SK-N-MC (cell line): ENCODE data around the gene P2RY6.

Experiments used
- EZH2 ChIP-seq: fragments of 200-600 bp; sonication (generic); IDR thresholded peaks from one replicate; pipeline ENCODE4 v1.6.1; 2017; ENCODE audit warnings: antibody characterized with exemption
- FOXP2 ChIP-seq: optimal IDR thresholded peaks from 2 replicates; pipeline ENCODE3; 2011; ENCODE audit warnings: mild to moderate bottlenecking, moderate library complexity; ENCODE audit not compliant: insufficient read depth; ENCODE audit errors: extremely low read length, control extremely low read depth
- POLR2AphosphoS5 ChIP-seq: IDR thresholded peaks from 2 replicates; pipeline ENCODE4 v1.6.1; 2012; ENCODE audit warnings: mild to moderate bottlenecking, low read depth, low read length, borderline replicate concordance

DNA sequence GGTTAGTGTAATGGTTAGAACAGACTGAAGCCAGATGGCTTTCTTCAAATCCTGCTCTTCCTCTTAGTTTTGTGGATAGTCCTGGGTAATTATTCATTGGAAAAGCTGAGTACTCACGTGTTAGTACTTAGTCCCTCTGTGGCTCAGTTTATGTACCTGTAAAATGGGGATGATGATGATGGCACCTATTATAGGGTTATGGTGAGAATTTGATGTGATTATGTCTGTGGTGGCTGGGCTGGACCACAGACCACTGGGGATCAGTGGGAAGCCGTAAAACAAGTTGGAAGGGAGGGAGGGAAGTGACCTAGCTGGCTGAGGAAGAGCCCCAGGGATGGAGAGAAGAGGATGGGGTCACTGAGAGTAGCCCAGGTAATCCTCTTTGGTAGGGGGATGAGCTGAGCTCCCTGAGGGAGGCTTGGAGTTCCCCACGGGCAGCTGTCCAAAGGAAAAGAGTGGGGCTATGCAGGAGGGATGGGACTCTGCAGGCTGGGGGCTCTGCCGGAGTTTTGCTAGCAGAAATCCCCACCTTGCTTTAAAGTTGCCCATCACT lies 55.8 kb downstream of the P2RY6 start:
- TF ChIP-seq EZH2, result no peak
- TF ChIP-seq POLR2AphosphoS5, result no peak
- no peak for TF ChIP-seq FOXP2
